Left lobe of liver (tissue), 2 donors: ENCODE measurements around the gene RABGAP1. TPM values are rescaled to one million over a fixed set of nuclear protein-coding genes. Genes with fewer than 3 reads are reported as not detected.
A peak's percentile ranks its signal among the peaks of the same experiment; 100 is the strongest.

Source experiments
- ATAC-seq: fragments of 200-7000 bp; cut with Tn5 transposase; one replicate; pipeline ENCODE4 v1.9.1; 2020; ENCODE audit warnings: mild to moderate bottlenecking, moderate library complexity
- DNase-seq: peaks from one replicate; pipeline ENCODE4 v3.0.0-alpha.2; 2020; ENCODE audit warnings: low spot score
- total RNA-seq: library from RNA; stranded (reverse); gene quantifications from one replicate; pipeline ENCODE4 v1.2.1, GENCODE V29; 2021
- donor health status: DM: no; HTN: no; CAD: no; lungs with moderate emphysema.
- donor health status: DM: no; HTN: yes; CAD: no.

Gene RABGAP1
- total RNA-seq, 1 donor from 2014 or later: 13.9 TPM

- DNase-seq (no peak), ATAC-seq (no peak)
These were observed 103.8 kb downstream of the RABGAP1 start for GRCh38 chr9:123044586-123044985.

- ATAC-seq (peak; percentile 85), DNase-seq (no peak)
These were observed 105.8 kb downstream of the RABGAP1 start for GRCh38 chr9:123046406-123047195.

- DNase-seq (no peak), ATAC-seq (no peak)
These were observed 107.9 kb downstream of the RABGAP1 start for GRCh38 chr9:123048748-123049147.

GRCh38 chr9:123049589-123050222 lies 108.9 kb downstream of the RABGAP1 start:
- ATAC-seq: peak; percentile 72
- DNase-seq: peak; percentile 47

- DNase-seq (no peak), ATAC-seq (no peak)
These were observed 112.2 kb downstream of the RABGAP1 start for GRCh38 chr9:123053046-123053445.

- ATAC-seq (no peak), DNase-seq (no peak)
These were observed 112.9 kb downstream of the RABGAP1 start for GRCh38 chr9:123053711-123054110.

GRCh38 chr9:123058834-123059233 lies 118.0 kb downstream of the RABGAP1 start:
- DNase-seq: no peak
- ATAC-seq: peak; percentile 40

GRCh38 chr9:123059472-123060220 lies 118.8 kb downstream of the RABGAP1 start:
- DNase-seq (no peak), ATAC-seq (peak; percentile 47)

GRCh38 chr9:123061216-123061615 lies 120.4 kb downstream of the RABGAP1 start:
- no peak for ATAC-seq
- DNase-seq: no peak

- ATAC-seq: no peak
- no peak for DNase-seq
These were observed 121.7 kb downstream of the RABGAP1 start for GRCh38 chr9:123062351-123063176.

GRCh38 chr9:123063177-123063598 lies 122.4 kb downstream of the RABGAP1 start:
- DNase-seq: no peak
- ATAC-seq: no peak

- DNase-seq (no peak), ATAC-seq (no peak)
These were observed 123.1 kb downstream of the RABGAP1 start for GRCh38 chr9:123063896-123064295.

- DNase-seq (no peak), ATAC-seq (no peak)
These were observed 123.9 kb downstream of the RABGAP1 start for GRCh38 chr9:123064716-123065115.

GRCh38 chr9:123065196-123065595 lies 124.4 kb downstream of the RABGAP1 start:
- ATAC-seq: no peak
- DNase-seq: no peak

- no peak for DNase-seq
- peak; percentile 44 for ATAC-seq
These were observed 126.3 kb downstream of the RABGAP1 start for GRCh38 chr9:123067136-123067535.

- ATAC-seq: no peak
These were observed 128.2 kb downstream of the RABGAP1 start for GRCh38 chr9:123069010-123069481.

GRCh38 chr9:123070198-123070597 lies 129.4 kb downstream of the RABGAP1 start:
- DNase-seq (no peak), ATAC-seq (no peak)

More at GRCh38 chr9:123069010-123069481, 128.2 kb downstream of the RABGAP1 start:
- no peak for DNase-seq

GRCh38 chr9:123072407-123072995 lies 131.7 kb downstream of the RABGAP1 start:
- DNase-seq (no peak), ATAC-seq (no peak)

GRCh38 chr9:123073441-123073840 lies 132.6 kb downstream of the RABGAP1 start:
- DNase-seq (no peak), ATAC-seq (no peak)

- no peak for ATAC-seq
- DNase-seq: no peak
These were observed 133.2 kb downstream of the RABGAP1 start for GRCh38 chr9:123073991-123074422.
